Endothelial cell of umbilical vein (primary cell): ENCODE results near the gene SLC44A4. TPM values are rescaled to one million over a fixed set of nuclear protein-coding genes. Genes with fewer than 3 reads are reported as not detected.

Experiments
- BruUV-seq: library from RNA; stranded (reverse); fragments of 400-500 nt; replicated peaks from 2 replicates; lab custom pipeline; 2021; lab: Mats Ljungman, UMichigan
- CTCF ChIA-PET: fragments of 300-600, 350-600 bp; sonication (Branson Sonifier 250); formaldehyde crosslinking; loops from one replicate; lab custom pipeline; 2021; ENCODE audit warnings: antibody characterized with exemption, inconsistent platforms; lab: Charles Lee
- POLR2A ChIA-PET: fragments of 300-600, 350-600 bp; sonication (Branson Sonifier 250); formaldehyde crosslinking; loops from one replicate; lab custom pipeline; 2021; ENCODE audit warnings: antibody characterized with exemption, inconsistent platforms; lab: Charles Lee
- DNase-seq: peaks from one replicate; pipeline ENCODE4 v3.0.0-alpha.2; 2011; ENCODE audit warnings: low read depth, low spot score
- FAIRE-seq: peaks from 2 replicates; lab custom pipeline; 2011; peaks lifted over from hg19 to GRCh38; lab: Jason Lieb, UNC
- H2AFZ ChIP-seq: 2 replicates; pipeline ENCODE4 v1.6.0; 2012; ENCODE audit warnings: low read depth, low read length, control low read depth, inconsistent platforms
- H3K27ac ChIP-seq: 2 replicates; pipeline ENCODE4 v1.5.1; 2011; ENCODE audit warnings: low read depth, mild to moderate bottlenecking, control low read depth, low read length, moderate library complexity; ENCODE audit not compliant: insufficient read depth
- H3K27me3 ChIP-seq, 2 experiments: 2 replicates each; pipeline versions ENCODE4 v1.6.0 to v1.6.1; 2011; ENCODE audit warnings: low read length in 2 of 2, mixed read lengths in 1 of 2; ENCODE audit not compliant: control insufficient read depth in 2 of 2, insufficient read depth in 2 of 2
- H3K36me3 ChIP-seq, 2 experiments: 2 replicates in 1 of 2; 3 replicates in 1 of 2; pipeline ENCODE4 v1.5.1; 2011; ENCODE audit warnings: low read length in 2 of 2, mild to moderate bottlenecking in 1 of 2, moderate library complexity in 1 of 2; ENCODE audit not compliant: control insufficient read depth in 2 of 2, insufficient read depth in 2 of 2; ENCODE audit errors: extremely low read depth in 1 of 2
- H3K4me1 ChIP-seq: 3 replicates; pipeline ENCODE4 v1.5.1; 2011; ENCODE audit warnings: mild to moderate bottlenecking, low read length; ENCODE audit not compliant: control insufficient read depth, insufficient read depth; ENCODE audit errors: extremely low read depth
- H3K4me2 ChIP-seq: 2 replicates; pipeline ENCODE4 v1.6.1; 2011; ENCODE audit warnings: low read length, control low read depth, mixed read lengths; ENCODE audit not compliant: insufficient read depth
- H3K4me3 ChIP-seq, 3 experiments: fragments of 200-600 bp in 1 of 3; sonication (generic), shearing (Covaris generic) in 1 of 3; replicated peaks in 1 of 3; 2 replicates each; pipeline ENCODE4 v1.5.1; 2011 to 2016; ENCODE audit warnings: control low read depth in 3 of 3, low read length in 3 of 3, mild to moderate bottlenecking in 2 of 3, inconsistent platforms in 1 of 3, low read depth in 1 of 3, moderate library complexity in 1 of 3; ENCODE audit not compliant: insufficient read depth in 1 of 3
- H3K79me2 ChIP-seq: 2 replicates; pipeline ENCODE4 v1.6.0; 2012; ENCODE audit warnings: low read length, inconsistent platforms; ENCODE audit not compliant: control insufficient read depth, insufficient read depth
- H3K9ac ChIP-seq: replicated peaks from 2 replicates; pipeline ENCODE3; 2011; ENCODE audit warnings: low read length, control low read depth; ENCODE audit not compliant: insufficient read depth; ENCODE audit errors: extremely low read depth
- H3K9me1 ChIP-seq: replicated peaks from 3 replicates; pipeline ENCODE4 v1.6.0; 2011; ENCODE audit warnings: mild to moderate bottlenecking, low read length; ENCODE audit not compliant: control insufficient read depth, insufficient read depth; ENCODE audit errors: extremely low read depth
- H3K9me3 ChIP-seq: replicated peaks from 2 replicates; pipeline ENCODE4 v1.5.1; 2012; ENCODE audit warnings: low read length, inconsistent platforms; ENCODE audit not compliant: control insufficient read depth, insufficient read depth
- H4K20me1 ChIP-seq: replicated peaks from 2 replicates; pipeline ENCODE3; 2011; ENCODE audit warnings: mild to moderate bottlenecking, low read length; ENCODE audit not compliant: control insufficient read depth, insufficient read depth; ENCODE audit errors: extremely low read depth
- CTCF ChIP-seq, 2 donors: IDR thresholded peaks; 1 replicate in 1 of 2; 2 replicates in 1 of 2; pipeline ENCODE4 v1.5.1; 2011; ENCODE audit warnings: low read length in 2 of 2, mild to moderate bottlenecking in 2 of 2, moderate library complexity in 2 of 2, control low read depth in 1 of 2, inconsistent platforms in 1 of 2, low read depth in 1 of 2; ENCODE audit not compliant: insufficient read depth in 1 of 2; ENCODE audit errors: extremely low read depth in 1 of 2
- EZH2 ChIP-seq: IDR thresholded peaks from 2 replicates; pipeline ENCODE4 v1.6.1; 2012; ENCODE audit warnings: borderline replicate concordance, low read depth, mild to moderate bottlenecking, moderate library complexity, low read length, inconsistent platforms; ENCODE audit not compliant: severe bottlenecking
- JUN ChIP-seq: IDR thresholded peaks from 2 replicates; pipeline ENCODE4 v1.6.1; 2011; ENCODE audit warnings: borderline replicate concordance, low read depth; ENCODE audit not compliant: insufficient read length, insufficient read depth
- MAX ChIP-seq: IDR thresholded peaks from 2 replicates; pipeline ENCODE4 v1.6.1; 2011; ENCODE audit not compliant: insufficient read depth, insufficient read length
- MYC ChIP-seq: IDR thresholded peaks from one replicate; pipeline ENCODE4 v1.6.1; 2011; ENCODE audit warnings: mild to moderate bottlenecking, low read depth, low read length
- POLR2A ChIP-seq: IDR thresholded peaks from 2 replicates; pipeline ENCODE4 v1.6.1; 2012; ENCODE audit warnings: low read depth, mild to moderate bottlenecking, control low read depth, low read length
- POLR2AphosphoS5 ChIP-seq: IDR thresholded peaks from 2 replicates; pipeline ENCODE4 v1.6.1; 2012; ENCODE audit warnings: low read depth, mild to moderate bottlenecking, control low read depth, low read length, moderate library complexity; ENCODE audit not compliant: insufficient read depth
- dilution Hi-C: fragments of 300-500 bp; cut with MboI; formaldehyde crosslinking; loops from one replicate; pipeline ENCODE4 v1.15.0; 2019; ENCODE audit warnings: low sequenced_read_pairs; ENCODE audit not compliant: extremely low pct_ligation_motif_present
- intact Hi-C: fragments of 100-400 bp; cut with micrococcal nuclease; formaldehyde crosslinking; loops from one replicate; pipeline ENCODE4 v1.10.0; 2022
- polyA plus RNA-seq, 4 experiments: library from polyadenylated mRNA; depleted of rRNA in 3 of 4; stranded (reverse) in 3 of 4; unstranded in 1 of 4; fragments of >200 nt; gene quantifications; 2 replicates each; pipeline versions ENCODE4 v1.2.1 to v1.2.3, GENCODE V29; 2011 to 2012; ENCODE audit warnings: missing spikeins in 1 of 4
- total RNA-seq: library from RNA; stranded (reverse); gene quantifications from 2 replicates; pipeline ENCODE4 v1.2.3, GENCODE V29; 2021

Gene SLC44A4
- total and polyA plus RNA-seq, 2 donors (not counting 3 experiments of a cell fraction or from before 2014, with no cell fraction given), result 0.84 to 1.1 TPM

DNA sequence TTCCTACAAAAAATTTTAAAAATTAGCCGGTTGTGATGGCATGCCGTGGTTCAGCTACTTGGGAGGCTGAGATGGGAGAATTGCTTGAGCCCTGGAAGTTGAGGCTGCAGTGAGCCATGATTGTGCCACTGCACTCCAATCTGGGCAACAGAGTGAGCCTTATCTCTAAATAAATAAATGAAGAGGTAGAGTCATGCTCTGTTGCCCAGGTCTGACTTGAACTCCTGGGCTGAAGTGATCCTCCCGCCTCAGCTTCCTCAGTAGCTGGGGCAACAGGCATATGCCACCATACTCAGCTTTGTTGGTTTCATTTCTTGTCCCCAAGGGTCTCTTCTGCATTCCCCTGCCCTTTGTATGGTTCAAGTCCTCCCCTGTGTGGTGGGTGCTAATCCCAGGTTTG, 34.3 kb downstream of the SLC44A4 start:
- Histone ChIP-seq H4K20me1 (no peaks in the 10 kb centered on the region), H3K27me3 (no peaks in the 10 kb centered on the region), H3K4me3 (no peak overlapping the region), H3K9me1 (no peaks in the 10 kb centered on the region), H3K79me2 (no peaks in the 10 kb centered on the region), H3K4me1 (no peaks in the 10 kb centered on the region), H3K9ac (no peak overlapping the region), H3K27ac (no peak overlapping the region), H3K9me3 (no peaks in the 10 kb centered on the region), H3K36me3 (peaks cover 6 to 10% of the 10 kb centered on the region in 2 experiments), H2AFZ (no peak overlapping the region), H3K4me2 (no peak overlapping the region)
- POLR2A ChIA-PET, result interaction anchor here (1.0 to 1.1 kb wide), 2 partner anchors 18 to 29 kb away, joined by 3 read pairs; partner anchors contain the start of genes HSPA1A, HSPA1L and NEU1
- intact Hi-C loops, result no loop called here
- FAIRE-seq (no peak), DNase-seq (no peak)
- no peak for TF ChIP-seq POLR2AphosphoS5
- no peak for TF ChIP-seq MAX
- TF ChIP-seq MYC, result no peak
- TF ChIP-seq JUN, result no peak
- no peak for TF ChIP-seq EZH2
- no peak for TF ChIP-seq POLR2A
- TF ChIP-seq CTCF (IDR thresholded peaks at IDR 0.05; ENCODE audit: extremely low read depth in 1 of 2, insufficient read depth in 1 of 2, low read depth in 1 of 2, low read length in 2 of 2), result no peak
- CTCF ChIA-PET, result interaction anchor here (0.6 to 1.7 kb wide), 2 partner anchors 12 to 247 kb away, joined by 3 read pairs; no protein-coding TSS in a partner anchor
- dilution Hi-C loops, result no loop called here
- BruUV-seq, result no TSS peak
